OCI-LY3 (cell line): ENCODE data around the gene GRID2.

ENCODE experiments used
- H2AFZ ChIP-seq: fragments of 200-600, 300-600 bp; shearing (Covaris generic); 2 replicates; pipeline ENCODE4 v1.6.0; 2014; ENCODE audit warnings: antibody characterized with exemption, low read depth, low read length
- H3K27ac ChIP-seq: fragments of 200-600, 300-600 bp; sonication (generic); 2 replicates; pipeline ENCODE4 v1.5.1; 2014; ENCODE audit warnings: mild to moderate bottlenecking, low read length, moderate library complexity, mixed read lengths
- H3K27me3 ChIP-seq: fragments of 200-600, 300-600 bp; sonication (generic); 2 replicates; pipeline ENCODE4 v1.6.1; 2014; ENCODE audit warnings: low read depth, low read length, mixed read lengths
- H3K36me3 ChIP-seq: fragments of 200-600, 300-600 bp; sonication (generic); replicated peaks from 2 replicates; pipeline ENCODE3; 2014; ENCODE audit warnings: low read depth, low read length, mixed read lengths
- H3K4me1 ChIP-seq: fragments of 300-600, 200-600 bp; sonication (generic); 2 replicates; pipeline ENCODE4 v1.6.1; 2014; ENCODE audit warnings: low read length, mixed read lengths
- H3K4me2 ChIP-seq: fragments of 200-600, 300-600 bp; sonication (generic); 2 replicates; pipeline ENCODE4 v1.6.1; 2014; ENCODE audit warnings: low read length, mixed read lengths
- H3K4me3 ChIP-seq: fragments of 300-600, 200-600 bp; sonication (generic); 2 replicates; pipeline ENCODE4 v1.5.1; 2014; ENCODE audit warnings: antibody characterized with exemption, mild to moderate bottlenecking, low read length, moderate library complexity
- H3K79me2 ChIP-seq: fragments of 300-600, 200-600 bp; shearing (Covaris generic); 2 replicates; pipeline ENCODE4 v1.6.1; 2014; ENCODE audit warnings: mild to moderate bottlenecking, low read length, mixed read lengths
- H3K9ac ChIP-seq: fragments of 300-600, 200-600 bp; shearing (Covaris generic); 2 replicates; pipeline ENCODE4 v1.6.0; 2014; ENCODE audit warnings: mild to moderate bottlenecking, low read length, moderate library complexity
- H3K9me3 ChIP-seq: fragments of 200-600, 300-600 bp; shearing (Covaris generic); 2 replicates; pipeline ENCODE4 v1.6.1; 2014; ENCODE audit warnings: low read length, mixed read lengths; ENCODE audit not compliant: insufficient read depth
- H4K20me1 ChIP-seq: fragments of 200-600, 300-600 bp; sonication (generic); 2 replicates; pipeline ENCODE4 v1.6.1; 2016; ENCODE audit warnings: low read length, mixed read lengths; ENCODE audit not compliant: insufficient read depth
- CTCF ChIP-seq: fragments of 200-600, 300-600 bp; sonication (generic); IDR thresholded peaks from 2 replicates; pipeline ENCODE4 v1.5.1; 2014; ENCODE audit warnings: antibody characterized with exemption, low read length, low read depth
- EZH2phosphoT487 ChIP-seq: fragments of 200-600 bp; shearing (Covaris generic); IDR thresholded peaks from 2 replicates; pipeline ENCODE4 v1.6.1; 2018; ENCODE audit warnings: antibody characterized with exemption, mixed run types, low read depth

Gene GRID2

GRCh38 chr4:93127489-93127888, 823.7 kb downstream of the GRID2 start:
- Histone ChIP-seq H3K27me3 (no peaks in the 10 kb centered on the region), H3K9ac (no peak overlapping the region), H3K9me3 (no peaks in the 10 kb centered on the region), H3K4me2 (no peak overlapping the region), H3K4me3 (no peak overlapping the region), H3K79me2 (no peaks in the 10 kb centered on the region), H3K4me1 (peaks cover 6% of the 10 kb centered on the region), H4K20me1 (no peaks in the 10 kb centered on the region), H2AFZ (no peak overlapping the region), H3K36me3 (no peaks in the 10 kb centered on the region), H3K27ac (no peak overlapping the region)
- TF ChIP-seq CTCF (no peak), EZH2phosphoT487 (no peak)

GRCh38 chr4:93132631-93133030, 828.9 kb downstream of the GRID2 start:
- no peak overlapping the region for H3K4me2 ChIP-seq

GRCh38 chr4:93139118-93139517, 835.4 kb downstream of the GRID2 start:
- Histone ChIP-seq H3K79me2 (no peaks in the 10 kb centered on the region), H2AFZ (no peak overlapping the region), H3K4me3 (no peak overlapping the region), H3K36me3 (no peaks in the 10 kb centered on the region), H3K9me3 (no peaks in the 10 kb centered on the region), H3K27me3 (no peaks in the 10 kb centered on the region), H3K4me1 (no peaks in the 10 kb centered on the region), H3K9ac (no peak overlapping the region), H3K4me2 (no peak overlapping the region), H3K27ac (no peak overlapping the region), H4K20me1 (no peaks in the 10 kb centered on the region)
- TF ChIP-seq EZH2phosphoT487 (no peak), CTCF (no peak)

More at GRCh38 chr4:93132631-93133030, 828.9 kb downstream of the GRID2 start:
- Histone ChIP-seq H3K9ac (no peak overlapping the region), H2AFZ (no peak overlapping the region), H3K27me3 (no peaks in the 10 kb centered on the region), H4K20me1 (no peaks in the 10 kb centered on the region), H3K9me3 (no peaks in the 10 kb centered on the region), H3K79me2 (no peaks in the 10 kb centered on the region), H3K27ac (no peak overlapping the region), H3K4me3 (no peak overlapping the region), H3K4me1 (peaks cover under 1% of the 10 kb centered on the region), H3K36me3 (no peaks in the 10 kb centered on the region)
- TF ChIP-seq EZH2phosphoT487 (no peak), CTCF (no peak)

GRCh38 chr4:93143902-93144301, 840.1 kb downstream of the GRID2 start:
- no peak overlapping the region for H3K27ac ChIP-seq
- H3K9me3 ChIP-seq = no peaks in the 10 kb centered on the region
- no peaks in the 10 kb centered on the region for H4K20me1 ChIP-seq
- no peaks in the 10 kb centered on the region for H3K79me2 ChIP-seq
- H3K36me3 ChIP-seq = no peaks in the 10 kb centered on the region
- H3K4me1 ChIP-seq = no peaks in the 10 kb centered on the region
- no peak overlapping the region for H3K4me3 ChIP-seq
- TF ChIP-seq EZH2phosphoT487 = no peak
- no peak for TF ChIP-seq CTCF
- H3K4me2 ChIP-seq = no peak overlapping the region
- no peaks in the 10 kb centered on the region for H3K27me3 ChIP-seq
- H3K9ac ChIP-seq = no peak overlapping the region
- H2AFZ ChIP-seq = no peak overlapping the region
